ENCODE results near the gene ARL13A.

ARL13A gene

GRCh38 chrX:101029665-101030064, 60.2 kb downstream of the ARL13A start:
- Histone ChIP-seq H3K27me3 (ENCODE audit: control insufficient read depth in 2 of 2, insufficient read depth in 2 of 2, low read length in 2 of 2) (peaks cover 0 to 3% of the 10 kb centered on the region in 2 donors), H3K9me3 (ENCODE audit: control insufficient read depth in 2 of 2, low read length in 2 of 2) (no peaks in the 10 kb centered on the region), H3K36me3 (ENCODE audit: control insufficient read depth in 2 of 2, insufficient read depth in 2 of 2, low read length in 2 of 2) (peaks cover 5 to 11% of the 10 kb centered on the region in 2 donors), H3K4me1 (ENCODE audit: control insufficient read depth in 2 of 2, insufficient read depth in 2 of 2, low read length in 2 of 2) (no peaks in the 10 kb centered on the region), H3K9ac (ENCODE audit: low read depth in 1 of 2, low read length in 2 of 2) (no peak overlapping the region), H3K4me3 (ENCODE audit: low read length in 2 of 2) (no peak overlapping the region), H3K27ac (ENCODE audit: low read depth in 2 of 2, low read length in 2 of 2) (no peak overlapping the region)

- Histone ChIP-seq H3K27me3 (ENCODE audit: control insufficient read depth in 2 of 2, insufficient read depth in 2 of 2, low read length in 2 of 2) (no peaks in the 10 kb centered on the region), H3K9me3 (ENCODE audit: control insufficient read depth in 2 of 2, low read length in 2 of 2) (no peaks in the 10 kb centered on the region), H3K36me3 (ENCODE audit: control insufficient read depth in 2 of 2, insufficient read depth in 2 of 2, low read length in 2 of 2) (peaks cover 12 to 13% of the 10 kb centered on the region in 2 donors), H3K27ac (ENCODE audit: low read depth in 2 of 2, low read length in 2 of 2) (no peak overlapping the region), H3K4me3 (ENCODE audit: low read length in 2 of 2) (no peak overlapping the region), H3K9ac (ENCODE audit: low read depth in 1 of 2, low read length in 2 of 2) (no peak overlapping the region), H3K4me1 (ENCODE audit: control insufficient read depth in 2 of 2, insufficient read depth in 2 of 2, low read length in 2 of 2) (no peaks in the 10 kb centered on the region)
These were observed 67.7 kb downstream of the ARL13A start for GRCh38 chrX:101037231-101037630.

- Histone ChIP-seq H3K27me3 (ENCODE audit: control insufficient read depth in 2 of 2, insufficient read depth in 2 of 2, low read length in 2 of 2) (no peaks in the 10 kb centered on the region), H3K9me3 (ENCODE audit: control insufficient read depth in 2 of 2, low read length in 2 of 2) (no peaks in the 10 kb centered on the region), H3K9ac (ENCODE audit: low read depth in 1 of 2, low read length in 2 of 2) (no peak overlapping the region), H3K36me3 (ENCODE audit: control insufficient read depth in 2 of 2, insufficient read depth in 2 of 2, low read length in 2 of 2) (peaks cover 9 to 12% of the 10 kb centered on the region in 2 donors), H3K27ac (ENCODE audit: low read depth in 2 of 2, low read length in 2 of 2) (no peak overlapping the region), H3K4me1 (ENCODE audit: control insufficient read depth in 2 of 2, insufficient read depth in 2 of 2, low read length in 2 of 2) (no peaks in the 10 kb centered on the region), H3K4me3 (ENCODE audit: low read length in 2 of 2) (no peak overlapping the region)
These were observed 70.7 kb downstream of the ARL13A start for GRCh38 chrX:101040197-101040596.

Measured in mucosa of rectum (tissue), 2 donors.